AG04449 (cell line): ENCODE results near the gene TSPAN5.

Experiments used
- CTCF ChIA-PET: fragments of 350-600 bp; formaldehyde crosslinking; extraction: SDS; loops from one replicate; lab custom pipeline; 2021; ENCODE audit warnings: antibody characterized with exemption; lab: Yijun Ruan, JAX
- POLR2A ChIA-PET: fragments of 400-600, 350-600 bp; formaldehyde crosslinking; extraction: SDS; loops from one replicate; lab custom pipeline; 2020; ENCODE audit warnings: antibody characterized with exemption, inconsistent platforms; lab: Yijun Ruan, JAX
- DNase-seq: peaks from one replicate; pipeline ENCODE4 v3.0.0-alpha.2; 2010; ENCODE audit warnings: low read depth, low spot score
- H3K4me3 ChIP-seq: 2 replicates; pipeline ENCODE4 v1.5.1; 2011; ENCODE audit warnings: low read depth, mild to moderate bottlenecking, control low read depth, low read length
- CTCF ChIP-seq: IDR thresholded peaks from one replicate; pipeline ENCODE4 v1.5.1; 2011; ENCODE audit warnings: mild to moderate bottlenecking, moderate library complexity, low read length, control low read depth, inconsistent platforms; ENCODE audit not compliant: insufficient read depth; ENCODE audit errors: missing control alignments

TSPAN5 gene

DNA sequence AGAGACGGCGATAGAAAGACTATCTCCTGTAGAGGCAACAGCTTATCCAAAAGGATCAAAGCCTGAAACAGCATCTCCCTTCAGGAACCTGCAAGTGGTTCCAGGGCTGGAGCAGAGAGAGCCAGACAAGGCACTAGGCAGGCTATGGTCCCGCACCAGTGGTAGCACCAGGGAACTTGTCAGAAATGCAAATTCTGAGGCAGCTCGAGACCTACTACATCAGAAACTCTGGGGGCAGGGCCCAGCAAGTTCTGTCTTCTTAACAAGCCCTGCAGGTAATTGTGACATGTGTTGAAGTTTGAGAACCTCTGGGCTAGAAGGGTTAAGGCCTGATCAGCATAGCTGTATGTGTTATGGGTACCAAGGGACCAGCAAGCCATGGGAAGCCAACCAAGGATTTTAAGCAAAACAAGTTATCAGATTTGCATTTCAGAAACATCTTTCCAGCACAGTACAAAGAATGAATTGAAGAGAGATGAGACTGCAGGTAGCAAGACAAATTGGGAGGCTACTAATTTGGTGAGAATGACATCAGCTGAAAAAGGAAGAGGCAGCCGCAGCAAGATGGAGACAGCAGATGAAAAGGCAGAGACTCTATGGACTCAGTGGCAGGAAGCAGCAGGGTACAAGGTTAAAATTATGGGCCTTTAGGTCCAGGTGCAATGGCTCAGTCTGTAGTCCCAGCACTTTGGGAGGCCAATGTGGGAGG, 139.7 kb downstream of the TSPAN5 start:
- POLR2A ChIA-PET: no interaction called here
- H3K4me3 ChIP-seq: no peak overlapping the region
- CTCF ChIA-PET: interaction anchor here (0.9 to 1.3 kb wide), 2 partner anchors 9 to 11 kb away, joined by 3 to 4 read pairs; no protein-coding TSS in a partner anchor
- TF ChIP-seq CTCF: no peak
- DNase-seq: no peak

- no peak for DNase-seq
- ChIA-PET POLR2A (no interaction called here), CTCF (interaction anchor here (0.9 to 1.3 kb wide), 2 partner anchors 10 kb away, joined by 3 to 4 read pairs; no protein-coding TSS in a partner anchor)
- TF ChIP-seq CTCF: no peak
- no peak overlapping the region for H3K4me3 ChIP-seq
Measured at GRCh38 chr4:98517218-98518021, 141.0 kb downstream of the TSPAN5 start.

DNA sequence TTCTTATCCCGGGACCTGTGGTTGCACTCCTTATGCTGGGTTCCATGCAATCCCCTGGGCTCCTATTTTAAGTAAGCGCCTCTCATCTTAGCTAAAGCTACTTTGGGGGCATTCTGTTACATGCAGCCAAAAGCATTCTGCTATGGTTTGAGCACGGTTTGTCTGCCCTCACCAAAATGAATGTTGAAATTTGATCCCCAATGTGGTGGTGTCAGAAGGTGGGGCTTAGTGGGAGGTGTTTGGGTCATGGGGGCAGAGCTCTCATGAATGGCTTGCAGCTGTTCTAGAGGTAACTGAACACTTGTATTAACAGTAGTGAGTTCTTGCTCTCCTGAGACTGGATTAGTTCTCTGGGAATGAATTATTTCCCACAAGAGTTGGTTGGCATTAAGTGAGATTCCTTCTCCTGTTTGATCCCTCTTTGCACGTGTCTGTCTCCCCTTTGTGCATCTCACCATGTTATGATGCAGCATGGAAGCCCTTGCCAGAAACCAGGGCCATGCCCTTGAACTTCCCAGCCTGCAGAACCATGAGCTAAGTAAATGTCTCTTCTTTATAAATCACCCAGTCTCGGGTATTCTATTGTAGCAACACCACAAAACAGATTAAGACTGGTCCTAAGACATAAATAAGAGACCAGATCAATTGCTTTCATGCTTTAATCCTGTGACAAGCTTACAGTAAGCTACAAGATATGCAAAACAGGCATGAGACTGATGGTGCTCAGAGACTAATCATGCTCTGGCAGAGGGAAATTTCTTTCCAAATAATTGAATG, 141.8 kb downstream of the TSPAN5 start:
- CTCF ChIA-PET: no interaction called here

DNA sequence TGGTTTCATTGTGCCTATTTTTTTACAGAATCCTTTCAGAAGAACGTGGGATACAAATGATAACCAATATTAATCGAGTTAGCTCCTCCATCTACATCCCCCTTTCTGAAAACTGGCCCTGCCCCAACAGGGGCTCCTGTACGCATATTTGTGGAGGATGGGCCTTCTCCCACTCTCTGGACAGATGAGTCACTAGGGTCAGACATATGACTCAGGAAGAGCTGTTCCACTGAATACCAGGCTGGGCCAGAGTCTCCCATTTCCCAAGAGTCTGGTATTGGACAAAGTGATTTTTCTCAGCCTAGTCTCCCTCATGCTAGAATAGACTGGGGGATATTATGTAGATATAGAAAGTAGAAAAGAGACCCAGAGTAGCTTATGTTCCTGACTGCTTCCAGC, 142.4 kb downstream of the TSPAN5 start:
- POLR2A ChIA-PET: no interaction called here
- DNase-seq: peak; percentile 59
- H3K4me3 ChIP-seq: no peak overlapping the region
- CTCF ChIA-PET: no interaction called here
- TF ChIP-seq CTCF: no peak

More for the DNA sequence above, 141.8 kb downstream of the TSPAN5 start:
- no peak for TF ChIP-seq CTCF
- POLR2A ChIA-PET: no interaction called here
- DNase-seq: no peak
- no peak overlapping the region for H3K4me3 ChIP-seq

GRCh38 chr4:98515470-98515809, 143.0 kb downstream of the TSPAN5 start:
- CTCF ChIA-PET: no interaction called here
- no peak for DNase-seq
- H3K4me3 ChIP-seq: no peak overlapping the region
- POLR2A ChIA-PET: no interaction called here
- no peak for TF ChIP-seq CTCF
